ENCODE results near the gene YAP1.
"Not testable (repeated sequence)": the region's sequence is repeated elsewhere in the genome, so short reads cannot be mapped to it uniquely, and the experiment has no call there.

The YAP1 gene

GRCh38 chr11:102196816-102197215 lies 86.6 kb downstream of the YAP1 start:
- FAIRE-seq (no peak), DNase-seq (ENCODE audit: low spot score) (no peak)

GRCh38 chr11:102197670-102198139 lies 87.5 kb downstream of the YAP1 start:
- DNase-seq (ENCODE audit: low spot score): no peak
- no peak for FAIRE-seq

GRCh38 chr11:102199673-102200072 lies 89.4 kb downstream of the YAP1 start:
- DNase-seq (ENCODE audit: low spot score) (no peak), FAIRE-seq (no peak)

GRCh38 chr11:102200325-102200724 lies 90.1 kb downstream of the YAP1 start:
- not testable (repeated sequence) for FAIRE-seq; DNase-seq (ENCODE audit: low spot score)

GRCh38 chr11:102201776-102202175 lies 91.5 kb downstream of the YAP1 start:
- DNase-seq (ENCODE audit: low spot score) (no peak), FAIRE-seq (no peak)

- no peak for DNase-seq (ENCODE audit: low spot score)
- FAIRE-seq: no peak
Observed at GRCh38 chr11:102202972-102203371, 92.7 kb downstream of the YAP1 start.

GRCh38 chr11:102204174-102204573 lies 93.9 kb downstream of the YAP1 start:
- DNase-seq (ENCODE audit: low spot score) (no peak), FAIRE-seq (no peak)

- FAIRE-seq: no peak
- DNase-seq (ENCODE audit: low spot score): no peak
Observed at GRCh38 chr11:102205805-102206204, 95.6 kb downstream of the YAP1 start.

GRCh38 chr11:102208835-102209234 lies 98.6 kb downstream of the YAP1 start:
- no peak for FAIRE-seq

GRCh38 chr11:102214623-102215022 lies 104.4 kb downstream of the YAP1 start:
- no peak for DNase-seq (ENCODE audit: low spot score)
- no peak for FAIRE-seq

More at GRCh38 chr11:102208835-102209234, 98.6 kb downstream of the YAP1 start:
- no peak for DNase-seq (ENCODE audit: low spot score)

- DNase-seq (ENCODE audit: low spot score): no peak
- FAIRE-seq: no peak
Observed at GRCh38 chr11:102216433-102217075, 106.3 kb downstream of the YAP1 start.

- FAIRE-seq (no peak), DNase-seq (ENCODE audit: low spot score) (no peak)
Observed at GRCh38 chr11:102220728-102221467, 110.7 kb downstream of the YAP1 start.

GRCh38 chr11:102223859-102224258 lies 113.6 kb downstream of the YAP1 start:
- FAIRE-seq (no peak), DNase-seq (ENCODE audit: low spot score) (no peak)

- DNase-seq (ENCODE audit: low spot score) (peak; percentile 91), FAIRE-seq (peak; percentile 92)
Observed at GRCh38 chr11:102225689-102226568, 115.7 kb downstream of the YAP1 start.

- FAIRE-seq (peak; percentile 75), DNase-seq (ENCODE audit: low spot score) (peak; percentile 51)
Observed at GRCh38 chr11:102226702-102227490, 116.6 kb downstream of the YAP1 start.

GRCh38 chr11:102229510-102230123 lies 119.4 kb downstream of the YAP1 start:
- DNase-seq (ENCODE audit: low spot score): no peak

GRCh38 chr11:102230186-102230585 lies 119.9 kb downstream of the YAP1 start:
- DNase-seq (ENCODE audit: low spot score): no peak
- FAIRE-seq: no peak

More at GRCh38 chr11:102229510-102230123, 119.4 kb downstream of the YAP1 start:
- FAIRE-seq: no peak

GRCh38 chr11:102230911-102231310 lies 120.7 kb downstream of the YAP1 start:
- no peak for FAIRE-seq

GRCh38 chr11:102234779-102235439 lies 124.7 kb downstream of the YAP1 start:
- DNase-seq (ENCODE audit: low spot score) (no peak), FAIRE-seq (no peak)

More at GRCh38 chr11:102230911-102231310, 120.7 kb downstream of the YAP1 start:
- DNase-seq (ENCODE audit: low spot score): no peak

Measured in RCC 7860 (cell line).